ENCODE measurements around the gene KLHL13.
A peak's percentile ranks its signal among the peaks of the same experiment; 100 is the strongest.

Gene KLHL13

DNA sequence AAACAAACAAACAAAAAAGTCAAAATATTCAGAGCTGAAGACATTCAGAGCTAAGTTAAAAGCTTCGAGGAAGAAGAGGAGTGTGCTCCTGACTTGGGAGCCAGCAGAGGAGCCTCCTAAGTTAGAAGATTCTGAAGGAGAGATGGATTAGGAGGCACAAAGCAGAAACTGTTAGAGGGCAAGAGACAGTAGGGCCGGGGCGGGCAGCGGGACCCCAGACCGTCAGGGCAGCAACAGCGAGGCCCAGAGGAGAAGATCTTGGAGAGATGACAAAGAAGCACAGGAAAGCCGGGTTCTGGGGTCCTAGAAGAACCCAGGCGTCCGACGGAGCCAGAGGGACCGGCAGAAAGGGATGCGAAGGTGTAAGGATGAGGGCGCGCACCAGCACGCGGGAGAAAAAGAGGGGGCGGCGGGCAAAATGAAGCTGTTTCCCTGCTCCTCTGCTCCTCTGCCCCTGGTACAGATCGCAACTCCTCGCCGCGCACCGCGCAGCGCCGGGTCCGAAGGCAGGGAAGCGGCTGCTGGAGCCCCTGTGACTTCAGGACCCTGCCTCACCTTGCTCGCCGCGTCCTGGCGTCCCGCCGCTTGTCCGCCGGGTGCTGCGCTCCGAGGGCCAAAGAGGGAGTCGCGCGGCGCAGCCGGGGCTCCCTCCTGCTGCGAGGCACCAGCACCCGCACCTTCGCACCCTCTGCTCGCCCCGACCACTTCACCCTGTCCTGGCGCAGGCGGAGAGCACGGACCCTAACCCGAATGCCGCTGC lies 477 bp downstream of the KLHL13 start:
- Histone ChIP-seq H3K9me3 (ENCODE audit: control insufficient read depth, insufficient read depth, low read length) (no peaks in the 10 kb centered on the region), H3K9ac (ENCODE audit: low read depth, low read length) (peak overlapping the region; percentile 77), H3K4me1 (ENCODE audit: insufficient read depth, low read length) (no peaks in the 10 kb centered on the region)

DNA sequence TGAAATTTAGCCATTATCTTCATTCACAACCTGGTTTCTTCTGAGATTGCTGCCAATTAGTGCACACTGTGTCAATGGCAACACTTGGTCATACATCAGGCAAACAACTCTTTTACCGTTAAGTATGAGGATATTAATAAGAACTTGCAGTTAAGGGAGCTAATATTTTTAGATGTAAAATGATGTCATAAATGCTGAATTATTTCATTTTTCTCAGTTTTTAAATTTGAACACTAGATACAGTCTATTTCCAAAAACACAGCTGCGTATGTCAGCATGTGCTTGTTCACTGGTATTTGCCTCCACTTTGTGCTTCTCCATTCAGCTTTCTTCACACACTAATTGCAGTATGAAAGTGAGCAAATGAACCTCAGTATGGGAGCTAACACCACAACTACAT lies 1.6 kb downstream of the KLHL13 start:
- no peak overlapping the region for H3K9ac ChIP-seq (ENCODE audit: low read depth, low read length)
- no peaks in the 10 kb centered on the region for H3K36me3 ChIP-seq (ENCODE audit: insufficient read depth, low read length)
- H3K4me1 ChIP-seq (ENCODE audit: insufficient read depth, low read length) = no peaks in the 10 kb centered on the region
- H3K9me3 ChIP-seq (ENCODE audit: control insufficient read depth, insufficient read depth, low read length) = no peaks in the 10 kb centered on the region

More for the DNA sequence above, 477 bp downstream of the KLHL13 start:
- no peaks in the 10 kb centered on the region for H3K36me3 ChIP-seq (ENCODE audit: insufficient read depth, low read length)

DNA sequence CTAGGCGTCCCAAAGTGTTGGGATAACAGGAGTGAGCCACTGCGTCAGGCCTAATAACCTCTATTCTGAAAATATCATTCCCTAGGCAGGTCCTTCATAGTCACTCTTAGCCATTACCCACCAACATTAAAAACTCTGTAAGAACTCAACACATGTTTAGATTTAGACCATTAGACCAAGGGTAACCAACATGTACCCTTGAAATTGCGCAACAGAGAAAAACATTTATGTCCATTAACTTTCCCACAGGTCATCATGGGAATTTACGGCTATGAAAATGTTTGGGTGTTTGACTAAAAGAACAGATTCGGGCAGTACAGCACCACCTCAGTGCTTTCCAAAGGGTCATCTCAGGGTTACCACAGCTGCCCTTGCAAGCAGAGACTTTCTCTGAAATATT lies 7.5 kb downstream of the KLHL13 start:
- no peaks in the 10 kb centered on the region for H3K9me3 ChIP-seq (ENCODE audit: control insufficient read depth, insufficient read depth, low read length)
- H3K36me3 ChIP-seq (ENCODE audit: insufficient read depth, low read length) = no peaks in the 10 kb centered on the region
- H3K4me1 ChIP-seq (ENCODE audit: insufficient read depth, low read length) = no peaks in the 10 kb centered on the region
- no peak overlapping the region for H3K9ac ChIP-seq (ENCODE audit: low read depth, low read length)

DNA sequence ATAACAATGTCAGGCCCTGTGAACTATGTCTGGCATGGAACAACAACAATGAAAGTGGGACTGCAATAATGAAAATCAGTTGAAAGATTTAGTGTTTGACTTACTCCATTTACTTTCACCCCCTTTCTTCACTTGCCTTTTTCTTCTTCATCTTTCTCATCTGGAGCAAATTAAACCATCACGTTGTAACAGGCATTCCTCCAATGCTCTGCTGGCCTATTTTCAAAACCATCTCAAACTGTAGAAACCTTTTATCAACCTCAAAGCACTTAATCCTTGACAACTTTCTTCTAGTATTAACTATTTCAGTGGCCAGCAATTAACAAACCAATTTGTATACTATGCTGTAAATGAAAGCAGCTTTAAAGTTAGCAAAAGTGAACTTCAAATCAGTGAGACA lies 8.3 kb downstream of the KLHL13 start:
- Histone ChIP-seq H3K9ac (ENCODE audit: low read depth, low read length) (no peak overlapping the region), H3K9me3 (ENCODE audit: control insufficient read depth, insufficient read depth, low read length) (no peaks in the 10 kb centered on the region), H3K36me3 (ENCODE audit: insufficient read depth, low read length) (no peaks in the 10 kb centered on the region), H3K4me1 (ENCODE audit: insufficient read depth, low read length) (no peaks in the 10 kb centered on the region)

DNA sequence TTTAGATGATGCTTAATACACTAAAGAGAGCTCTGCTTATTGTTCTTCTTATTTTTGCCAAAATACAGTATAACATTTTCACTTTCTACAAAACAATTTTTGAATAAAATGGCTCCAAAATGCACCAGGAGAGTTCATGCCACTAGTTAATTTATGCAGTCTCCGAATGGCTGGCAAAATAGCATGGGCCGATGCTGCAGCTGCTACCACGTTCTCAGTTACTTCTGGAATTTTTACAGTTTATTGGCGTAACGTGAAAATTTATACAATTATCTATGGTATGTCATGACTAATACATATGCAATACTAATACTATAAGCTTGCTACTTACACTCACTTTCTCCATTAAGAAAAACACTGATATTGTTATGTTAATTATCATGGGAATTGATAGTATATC lies 16.5 kb downstream of the KLHL13 start:
- Histone ChIP-seq H3K36me3 (ENCODE audit: insufficient read depth, low read length) (no peaks in the 10 kb centered on the region), H3K9me3 (ENCODE audit: control insufficient read depth, insufficient read depth, low read length) (no peaks in the 10 kb centered on the region), H3K4me1 (ENCODE audit: insufficient read depth, low read length) (no peaks in the 10 kb centered on the region), H3K9ac (ENCODE audit: low read depth, low read length) (no peak overlapping the region)

DNA sequence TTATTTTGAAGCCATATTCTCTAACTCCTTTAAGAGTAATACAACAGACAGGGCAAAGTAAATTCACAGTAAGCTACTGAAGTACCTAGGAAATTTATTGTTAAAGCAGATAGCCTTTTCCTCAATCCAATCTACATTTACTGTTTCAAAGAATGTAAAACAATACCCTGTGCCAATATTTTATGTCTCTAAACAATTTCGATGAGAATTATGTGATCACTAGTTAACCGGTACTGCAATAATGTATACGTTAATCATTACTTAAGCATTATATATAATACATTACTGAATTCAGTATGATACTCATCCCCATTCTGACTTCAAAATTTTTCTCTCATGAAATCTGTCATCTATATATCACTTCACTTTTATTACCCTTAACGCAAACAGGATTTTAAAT lies 28.5 kb downstream of the KLHL13 start:
- H3K9me3 ChIP-seq (ENCODE audit: control insufficient read depth, insufficient read depth, low read length) = no peaks in the 10 kb centered on the region
- no peak overlapping the region for H3K9ac ChIP-seq (ENCODE audit: low read depth, low read length)
- H3K36me3 ChIP-seq (ENCODE audit: insufficient read depth, low read length) = no peaks in the 10 kb centered on the region
- no peaks in the 10 kb centered on the region for H3K4me1 ChIP-seq (ENCODE audit: insufficient read depth, low read length)

DNA sequence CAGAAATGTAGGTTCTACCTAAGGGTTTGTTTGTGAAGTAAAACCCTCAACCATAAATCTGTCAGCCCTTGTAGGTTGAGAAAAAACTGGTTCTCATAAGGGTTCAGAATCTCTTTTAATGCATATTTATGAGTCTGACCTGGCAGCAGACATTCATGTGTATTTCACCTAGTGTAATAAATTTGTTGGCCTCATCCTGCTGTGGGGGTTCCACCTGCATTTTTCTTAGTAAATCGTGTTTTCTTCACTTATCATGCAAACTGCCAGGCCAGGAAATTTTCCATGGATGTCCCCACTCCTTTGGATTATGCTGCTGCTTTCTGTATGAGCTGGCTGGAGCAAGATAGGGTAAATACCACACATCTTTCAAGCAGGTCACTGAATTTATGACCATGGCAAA lies 42.4 kb downstream of the KLHL13 start:
- Histone ChIP-seq H3K36me3 (ENCODE audit: insufficient read depth, low read length) (no peaks in the 10 kb centered on the region), H3K9me3 (ENCODE audit: control insufficient read depth, insufficient read depth, low read length) (no peaks in the 10 kb centered on the region), H3K9ac (ENCODE audit: low read depth, low read length) (no peak overlapping the region), H3K4me1 (ENCODE audit: insufficient read depth, low read length) (no peaks in the 10 kb centered on the region)

DNA sequence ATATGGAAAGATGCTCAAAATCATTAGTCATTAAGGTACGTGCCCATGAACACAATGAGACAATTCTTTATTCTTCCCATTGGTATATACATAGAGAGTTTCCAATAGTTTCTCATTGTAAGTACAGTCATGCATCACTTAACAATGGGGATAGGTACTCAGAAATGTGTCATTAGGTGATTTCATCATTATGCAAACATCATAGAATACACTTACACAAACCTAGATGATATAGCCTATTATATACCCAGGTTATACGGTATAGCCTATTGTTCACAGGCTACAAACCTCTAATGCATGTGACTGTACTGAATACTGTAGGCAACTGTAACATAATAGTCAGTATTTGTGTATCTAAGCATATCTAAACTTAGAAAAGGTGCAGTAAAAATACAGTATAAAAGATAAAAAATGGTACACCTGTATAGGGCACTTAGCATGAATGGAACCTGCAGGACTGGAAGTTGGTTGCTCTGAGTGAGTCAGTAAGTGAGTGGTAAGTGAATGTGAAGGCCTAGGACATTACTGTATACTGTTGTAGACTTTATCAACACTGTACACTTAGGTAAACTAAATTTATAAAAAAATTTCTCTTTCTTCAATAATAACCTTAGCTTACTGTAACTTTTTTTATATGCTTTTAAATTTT lies 49.6 kb downstream of the KLHL13 start:
- no peaks in the 10 kb centered on the region for H3K9me3 ChIP-seq (ENCODE audit: control insufficient read depth, insufficient read depth, low read length)
- no peak overlapping the region for H3K9ac ChIP-seq (ENCODE audit: low read depth, low read length)
- H3K36me3 ChIP-seq (ENCODE audit: insufficient read depth, low read length) = no peaks in the 10 kb centered on the region
- no peaks in the 10 kb centered on the region; the same call in 1 of the 2 replicates for H3K4me1 ChIP-seq (ENCODE audit: insufficient read depth, low read length)

DNA sequence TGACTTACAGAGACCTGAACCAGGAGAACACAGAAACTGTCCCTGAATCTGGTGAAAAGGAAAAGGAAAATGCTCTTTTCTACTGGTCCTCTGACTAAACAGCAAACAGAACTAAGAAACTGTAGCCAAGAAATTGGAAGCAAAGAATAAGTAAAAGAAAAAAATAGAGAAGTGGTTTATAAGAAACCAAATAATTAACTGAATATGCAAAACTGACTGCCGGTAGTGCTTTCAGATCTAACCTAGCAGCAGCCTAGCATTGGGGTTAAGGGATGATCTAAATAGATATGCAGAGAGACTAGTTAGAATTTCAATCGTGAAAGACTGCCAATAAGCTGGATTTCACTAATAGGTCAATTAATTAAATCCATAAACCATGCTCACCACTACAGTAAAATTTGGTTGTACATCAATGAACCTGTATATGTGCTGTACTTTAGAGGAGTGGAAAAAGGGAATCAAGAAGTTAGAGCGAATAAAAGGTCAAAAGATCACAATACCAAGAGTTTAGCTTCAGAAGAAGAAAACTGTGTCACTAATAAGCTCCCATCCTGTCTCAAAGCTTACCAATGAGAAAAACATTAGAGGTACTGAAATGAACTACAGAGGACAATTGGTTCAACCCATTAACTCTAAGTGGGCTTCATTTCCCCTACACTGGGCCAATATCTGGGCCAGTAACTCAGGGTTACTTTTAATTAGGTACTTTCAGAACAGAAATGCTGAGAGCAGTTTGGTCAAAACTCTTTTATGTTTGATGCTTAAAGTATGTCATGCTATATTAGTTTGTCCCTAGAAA lies 53.6 kb downstream of the KLHL13 start:
- Histone ChIP-seq H3K9me3 (ENCODE audit: control insufficient read depth, insufficient read depth, low read length) (no peaks in the 10 kb centered on the region), H3K9ac (ENCODE audit: low read depth, low read length) (no peak overlapping the region), H3K4me1 (ENCODE audit: insufficient read depth, low read length) (no peaks in the 10 kb centered on the region; the same call in 1 of the 2 replicates), H3K36me3 (ENCODE audit: insufficient read depth, low read length) (no peaks in the 10 kb centered on the region)

DNA sequence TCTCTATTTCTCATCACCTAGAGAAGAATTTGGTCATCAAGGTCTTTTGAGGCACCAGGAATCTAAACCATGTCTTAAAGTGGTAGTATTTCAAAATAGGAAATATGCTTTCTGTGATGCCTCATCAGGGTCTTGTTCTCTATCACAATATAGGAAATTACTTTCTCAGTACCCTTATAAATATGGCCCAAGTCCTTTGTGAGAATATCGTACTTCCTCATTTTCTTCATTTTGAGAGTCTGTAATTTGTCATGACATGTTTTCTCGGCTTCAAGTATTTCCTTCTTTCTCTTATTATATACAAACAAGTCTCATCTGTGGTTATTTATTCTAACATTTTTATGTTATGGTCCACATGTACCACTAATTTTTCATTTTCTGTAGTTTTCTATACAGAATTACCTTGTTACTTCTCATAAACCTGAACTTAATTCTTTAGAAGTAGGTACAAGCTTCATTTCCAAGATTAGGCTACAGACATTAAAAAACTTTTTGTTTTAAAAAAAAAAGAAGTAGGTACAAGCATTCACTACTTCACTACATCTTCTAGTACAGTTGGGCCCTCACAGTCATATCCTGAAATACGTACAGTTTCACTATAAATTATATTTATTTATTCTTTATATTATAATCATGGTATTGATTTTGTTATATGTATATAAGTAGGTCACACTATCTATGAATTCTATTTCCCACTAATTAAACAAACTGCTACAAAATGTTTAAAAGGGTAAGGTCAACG lies 54.4 kb downstream of the KLHL13 start:
- Histone ChIP-seq H3K9me3 (ENCODE audit: control insufficient read depth, insufficient read depth, low read length) (no peaks in the 10 kb centered on the region), H3K9ac (ENCODE audit: low read depth, low read length) (no peak overlapping the region), H3K36me3 (ENCODE audit: insufficient read depth, low read length) (no peaks in the 10 kb centered on the region), H3K4me1 (ENCODE audit: insufficient read depth, low read length) (no peaks in the 10 kb centered on the region; the same call in 1 of the 2 replicates)

DNA sequence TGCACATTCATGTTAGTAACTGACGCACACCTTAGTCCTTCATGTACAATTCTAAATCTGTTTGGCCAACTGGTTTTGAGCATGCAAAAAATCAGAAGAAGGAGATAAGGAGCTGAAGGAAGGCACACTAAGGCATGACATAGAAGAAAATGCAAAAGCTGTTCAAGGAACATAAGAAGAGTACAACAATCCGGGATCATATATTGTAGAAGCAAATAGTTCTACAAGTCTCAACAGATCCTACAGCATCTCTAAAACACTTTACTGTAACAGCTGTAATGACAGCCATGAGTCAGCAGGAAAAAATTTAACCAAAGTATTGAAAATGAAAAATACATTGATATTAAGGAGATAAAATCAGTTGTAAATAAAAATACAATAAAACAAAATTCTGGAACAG lies 57.7 kb downstream of the KLHL13 start:
- Histone ChIP-seq H3K9me3 (ENCODE audit: control insufficient read depth, insufficient read depth, low read length) (no peaks in the 10 kb centered on the region), H3K9ac (ENCODE audit: low read depth, low read length) (no peak overlapping the region), H3K36me3 (ENCODE audit: insufficient read depth, low read length) (no peaks in the 10 kb centered on the region), H3K4me1 (ENCODE audit: insufficient read depth, low read length) (no peaks in the 10 kb centered on the region; the same call in 1 of the 2 replicates)

DNA sequence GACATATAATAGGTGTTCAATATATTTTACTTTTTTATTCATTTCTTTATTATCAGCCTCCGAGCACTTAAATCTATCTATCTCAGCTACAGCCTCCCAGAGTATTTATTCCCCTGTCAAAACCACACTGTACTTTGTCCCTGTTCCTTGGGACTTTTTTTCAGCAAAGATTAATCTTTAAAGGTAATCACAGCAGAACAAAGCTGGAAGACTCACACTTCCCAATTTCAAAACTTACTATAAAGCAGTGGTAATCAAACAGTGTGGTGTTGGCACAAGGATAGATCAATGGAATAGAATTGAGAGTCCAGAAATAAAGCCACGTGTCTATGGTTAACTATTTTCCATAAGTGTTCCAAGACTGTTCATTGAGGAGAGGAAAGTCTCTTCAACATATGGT lies 59.7 kb downstream of the KLHL13 start:
- Histone ChIP-seq H3K9ac (ENCODE audit: low read depth, low read length) (no peak overlapping the region), H3K9me3 (ENCODE audit: control insufficient read depth, insufficient read depth, low read length) (no peaks in the 10 kb centered on the region), H3K4me1 (ENCODE audit: insufficient read depth, low read length) (no peaks in the 10 kb centered on the region), H3K36me3 (ENCODE audit: insufficient read depth, low read length) (no peaks in the 10 kb centered on the region)

DNA sequence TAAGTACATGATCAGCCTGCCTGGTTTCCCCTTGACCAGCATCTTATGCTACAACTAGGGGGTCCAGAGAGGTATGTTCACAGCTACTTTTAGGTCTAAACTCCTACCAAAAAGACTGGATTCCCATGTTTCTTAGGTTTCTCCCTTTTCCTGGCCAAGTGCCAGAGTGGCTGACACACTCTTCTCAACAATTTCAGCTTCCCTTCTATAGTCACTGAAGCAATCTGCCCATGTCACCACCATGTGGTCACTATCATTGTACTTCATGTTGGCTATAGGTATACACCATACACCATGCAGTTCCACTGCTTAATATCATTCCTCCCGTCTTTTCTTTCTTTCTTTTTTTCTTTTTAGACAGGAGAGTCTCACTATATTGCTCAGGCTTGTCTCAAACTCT lies 66.9 kb downstream of the KLHL13 start:
- no peaks in the 10 kb centered on the region for H3K36me3 ChIP-seq (ENCODE audit: insufficient read depth, low read length)
- H3K9ac ChIP-seq (ENCODE audit: low read depth, low read length) = no peak overlapping the region
- no peaks in the 10 kb centered on the region for H3K4me1 ChIP-seq (ENCODE audit: insufficient read depth, low read length)
- no peaks in the 10 kb centered on the region for H3K9me3 ChIP-seq (ENCODE audit: control insufficient read depth, insufficient read depth, low read length)

Data from ES-I3 (cell line).